ENCODE measurements around the gene MYADML2.

Gene MYADML2

DNA sequence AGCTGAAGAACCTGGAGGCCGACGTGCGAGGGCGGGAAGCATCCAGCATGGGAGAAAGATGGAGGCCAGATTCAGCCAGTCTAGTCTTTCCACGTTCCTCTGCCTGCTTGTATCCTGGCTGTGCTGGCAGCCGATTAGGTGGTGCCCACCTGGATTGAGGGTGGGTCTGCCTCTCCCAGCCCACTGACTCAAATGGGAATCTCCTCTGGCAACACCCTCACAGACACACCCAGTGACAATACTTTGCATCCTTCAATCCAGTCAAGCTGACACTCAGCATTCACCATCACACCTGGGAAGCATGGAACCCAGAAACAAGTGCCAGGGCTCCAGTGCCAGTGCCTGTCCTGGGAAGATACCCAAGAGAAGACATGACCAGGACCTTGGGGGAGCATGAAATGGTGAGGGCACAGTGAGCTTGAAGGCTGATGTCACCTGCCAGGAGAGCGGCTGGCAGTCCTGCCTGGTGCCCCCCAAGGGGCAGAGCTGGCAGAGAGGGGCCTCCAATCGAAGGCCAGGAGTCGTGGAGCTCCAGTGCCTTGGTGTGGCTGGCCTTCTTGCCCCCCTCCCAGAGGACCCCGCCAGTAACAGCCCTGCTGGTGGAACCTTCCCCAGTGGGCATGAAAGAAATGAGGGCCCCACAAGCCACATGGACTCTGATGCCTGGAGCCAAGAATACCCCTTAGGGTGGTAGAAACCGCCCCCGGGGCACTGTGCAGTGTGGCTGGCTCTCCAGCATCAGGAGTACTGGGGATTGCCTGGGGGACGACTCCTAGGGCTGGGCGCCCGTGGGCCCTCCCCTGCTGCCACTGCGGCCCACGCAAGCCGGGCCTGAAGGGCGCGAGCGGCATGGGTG is 45.6 kb downstream of the MYADML2 start:
- DNase-seq (ENCODE audit: low spot score) (no peak), FAIRE-seq (no peak)

DNA sequence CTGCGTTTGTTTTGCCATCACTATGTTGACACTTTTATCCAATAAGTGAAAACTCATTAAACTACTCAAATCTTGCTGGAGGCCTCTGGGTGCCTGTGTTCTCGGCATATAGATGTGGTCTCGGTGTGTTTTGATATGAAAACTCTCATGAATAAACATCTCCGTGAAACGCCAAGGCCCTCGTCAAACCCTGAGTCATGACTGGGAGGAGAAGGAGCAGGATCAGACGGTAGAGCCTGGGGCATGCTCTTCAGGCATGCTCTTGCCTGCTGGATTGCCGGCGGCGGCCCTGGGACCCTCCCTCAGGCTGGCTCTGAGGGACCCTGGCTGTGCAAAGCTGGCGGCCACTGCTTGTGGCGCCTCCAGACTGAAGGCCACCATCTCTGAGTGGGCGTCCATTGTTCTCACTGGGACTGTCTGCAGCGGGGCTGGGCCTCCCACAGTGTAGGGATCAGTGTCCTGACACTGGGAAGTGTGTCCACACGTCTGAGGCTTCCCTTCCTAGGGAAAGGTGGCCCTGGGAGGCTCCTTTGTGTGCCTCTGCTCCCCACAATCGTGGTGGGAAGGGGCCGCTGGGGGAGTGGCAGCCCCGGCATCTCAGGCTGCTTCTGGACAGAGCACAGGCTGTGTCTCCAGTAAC is 46.7 kb downstream of the MYADML2 start:
- FAIRE-seq = no peak
- DNase-seq (ENCODE audit: low spot score) = no peak

- no peak for FAIRE-seq
- DNase-seq (ENCODE audit: low spot score) = no peak
Measured at GRCh38 chr17:81899514-81900166, 47.4 kb downstream of the MYADML2 start.

GRCh38 chr17:81898885-81899284 is 48.1 kb downstream of the MYADML2 start:
- DNase-seq (ENCODE audit: low spot score) (no peak), FAIRE-seq (no peak)

- DNase-seq (ENCODE audit: low spot score) (peak; percentile 88), FAIRE-seq (peak; percentile 79)
Measured at GRCh38 chr17:81898029-81898866, 48.8 kb downstream of the MYADML2 start.

- no peak for DNase-seq (ENCODE audit: low spot score)
- no peak for FAIRE-seq
Measured at GRCh38 chr17:81895400-81895799, 51.6 kb downstream of the MYADML2 start.

- DNase-seq (ENCODE audit: low spot score) (no peak), FAIRE-seq (no peak)
Measured at GRCh38 chr17:81891303-81891552, 55.8 kb downstream of the MYADML2 start.

DNA sequence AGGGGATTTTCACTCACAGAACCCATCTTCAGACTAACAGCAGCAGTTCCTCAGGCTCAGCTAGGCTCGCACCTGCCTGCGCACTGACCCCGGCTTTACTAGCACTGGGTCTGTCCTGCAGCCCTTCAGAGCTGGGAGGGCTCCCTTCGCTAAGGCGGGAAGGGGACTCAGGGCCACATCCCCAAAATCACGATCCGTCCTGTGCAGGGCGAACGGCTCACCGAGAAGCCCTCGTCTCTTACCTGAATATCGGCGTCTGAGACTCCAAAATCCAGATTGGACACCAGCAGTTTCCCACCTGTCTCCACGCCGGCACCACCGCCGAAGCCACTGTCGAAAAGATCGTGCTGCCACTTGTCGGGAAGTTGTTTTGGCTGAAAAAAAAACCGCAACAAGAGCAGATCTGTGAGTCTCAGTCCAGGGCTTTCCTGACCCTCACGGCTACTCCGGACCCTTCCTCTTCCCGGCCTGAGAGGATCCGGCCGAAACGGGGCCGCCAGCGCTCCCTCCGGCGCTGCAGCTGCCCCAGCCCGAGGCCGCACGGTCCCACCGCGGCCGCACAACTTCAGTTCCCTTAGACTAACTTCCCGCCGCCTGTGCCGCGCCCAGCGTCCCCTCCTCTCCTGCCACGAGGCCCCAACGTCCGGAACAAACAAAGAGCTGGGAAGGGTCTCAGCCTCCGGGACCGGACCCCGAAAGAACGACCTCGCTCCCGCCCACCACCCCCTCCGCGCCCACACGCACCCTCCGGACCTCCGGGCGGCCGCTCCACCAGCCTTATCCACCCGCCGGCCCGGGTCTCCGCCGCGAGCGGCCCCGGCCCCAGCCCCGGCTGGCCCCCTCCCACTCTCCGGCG is 56.4 kb downstream of the MYADML2 start:
- DNase-seq (ENCODE audit: low spot score) = peak; percentile 6
- FAIRE-seq = no peak

Measured in RCC 7860 (cell line).